ENCODE data around the gene BAIAP3.
"Not testable (repeated sequence)": the region's sequence is repeated elsewhere in the genome, so short reads cannot be mapped to it uniquely, and the experiment has no call there.

BAIAP3 gene

GRCh38 chr16:1315081-1316032 is 18.1 kb upstream of the BAIAP3 start:
- in situ Hi-C loops (cut with MboI; ENCODE audit: low sequenced_read_pairs): no loop called here

GRCh38 chr16:1316033-1316405 is 17.4 kb upstream of the BAIAP3 start:
- in situ Hi-C loops (cut with MboI; ENCODE audit: low sequenced_read_pairs): no loop called here

GRCh38 chr16:1317479-1318267 is 15.8 kb upstream of the BAIAP3 start:
- in situ Hi-C loops (cut with MboI; ENCODE audit: low sequenced_read_pairs): no loop called here

- in situ Hi-C loops (cut with MboI; ENCODE audit: low sequenced_read_pairs): no loop called here
Observed at GRCh38 chr16:1318268-1318545, 15.2 kb upstream of the BAIAP3 start.

GRCh38 chr16:1319041-1319440 is 14.4 kb upstream of the BAIAP3 start:
- in situ Hi-C loops (cut with MboI; ENCODE audit: low sequenced_read_pairs): no loop called here

- in situ Hi-C loops (cut with MboI; ENCODE audit: low sequenced_read_pairs): no loop called here
Observed at GRCh38 chr16:1320097-1320496, 13.3 kb upstream of the BAIAP3 start.

- in situ Hi-C loops (cut with MboI; ENCODE audit: low sequenced_read_pairs): no loop called here
Observed at GRCh38 chr16:1320658-1321240, 12.7 kb upstream of the BAIAP3 start.

- in situ Hi-C loops (cut with MboI; ENCODE audit: low sequenced_read_pairs): no loop called here
Observed at GRCh38 chr16:1322407-1322806, 11.0 kb upstream of the BAIAP3 start.

GRCh38 chr16:1323296-1324239 is 9.9 kb upstream of the BAIAP3 start:
- in situ Hi-C loops (cut with MboI; ENCODE audit: low sequenced_read_pairs): no loop called here

GRCh38 chr16:1324286-1324826 is 9.1 kb upstream of the BAIAP3 start:
- in situ Hi-C loops (cut with MboI; ENCODE audit: low sequenced_read_pairs): no loop called here

GRCh38 chr16:1325261-1325660 is 8.2 kb upstream of the BAIAP3 start:
- in situ Hi-C loops (cut with MboI; ENCODE audit: low sequenced_read_pairs): no loop called here

- in situ Hi-C loops (cut with MboI; ENCODE audit: low sequenced_read_pairs): no loop called here
Observed at GRCh38 chr16:1325673-1326371, 7.6 kb upstream of the BAIAP3 start.

- in situ Hi-C loops (cut with MboI; ENCODE audit: low sequenced_read_pairs): no loop called here
Observed at GRCh38 chr16:1326391-1326790, 7.1 kb upstream of the BAIAP3 start.

- in situ Hi-C loops (cut with MboI; ENCODE audit: low sequenced_read_pairs): no loop called here
Observed at GRCh38 chr16:1326946-1327618, 6.4 kb upstream of the BAIAP3 start.

GRCh38 chr16:1327619-1327947 is 5.9 kb upstream of the BAIAP3 start:
- in situ Hi-C loops (cut with MboI; ENCODE audit: low sequenced_read_pairs): no loop called here

GRCh38 chr16:1328136-1328535 is 5.3 kb upstream of the BAIAP3 start:
- in situ Hi-C loops (cut with MboI; ENCODE audit: low sequenced_read_pairs): not testable (repeated sequence)

- in situ Hi-C loops (cut with MboI; ENCODE audit: low sequenced_read_pairs): not testable (repeated sequence)
Observed at GRCh38 chr16:1328961-1329360, 4.5 kb upstream of the BAIAP3 start.

- in situ Hi-C loops (cut with MboI; ENCODE audit: low sequenced_read_pairs): no loop called here
Observed at GRCh38 chr16:1330260-1330914, 3.1 kb upstream of the BAIAP3 start.

All from HL-60/S4 treated with phorbol 12-myristate 13-acetate at 8.2 ng/mL for 4 days and 3 days (cell line).